ENCODE measurements around the gene ABI3BP.

ABI3BP gene

DNA sequence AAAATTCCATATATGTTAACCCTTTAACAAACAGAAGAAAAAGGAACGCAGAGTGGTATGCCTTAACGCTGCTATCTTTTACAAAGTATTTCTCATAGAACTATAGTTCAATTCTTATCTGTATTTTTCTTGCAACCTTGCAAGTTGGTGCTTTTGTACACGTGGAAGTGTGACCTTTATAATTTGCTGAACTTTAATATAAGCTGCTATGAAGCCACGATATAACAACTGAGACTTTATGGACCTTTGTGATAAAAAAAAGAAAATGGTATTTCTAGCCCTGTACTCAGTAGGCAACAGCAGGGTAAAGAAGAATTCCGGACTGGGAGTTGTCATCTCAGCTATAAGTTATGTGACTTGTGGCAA lies 290.3 kb downstream of the ABI3BP start:
- Histone ChIP-seq H3K4me3 (ENCODE audit: low read length) (peak overlapping the region; percentile 7; the same call in 1 of the 2 replicates), H3K27me3 (replicated peaks; ENCODE audit: insufficient read depth, low read length) (no peaks in the 10 kb centered on the region), H3K4me2 (ENCODE audit: low read depth, low read length) (peak overlapping the region; percentile 52; the same call in 1 of the 2 replicates), H3K36me3 (replicated peaks; ENCODE audit: insufficient read depth, low read length) (no peaks in the 10 kb centered on the region), H3K9me2 (replicated peaks; ENCODE audit: insufficient read depth, low read length) (no peaks in the 10 kb centered on the region), H3K27ac (ENCODE audit: low read length) (peak overlapping the region; percentile 40; the same call in 1 of the 2 replicates), H4K20me1 (ENCODE audit: insufficient read depth, low read length) (no peaks in the 10 kb centered on the region), H3K9me3 (replicated peaks; ENCODE audit: insufficient read depth, low read length) (no peaks in the 10 kb centered on the region), H2AFZ (ENCODE audit: low read length) (peak overlapping the region; percentile 7; the same call in 1 of the 2 replicates), H3K79me2 (ENCODE audit: low read length) (no peaks in the 10 kb centered on the region), H3F3A (ENCODE audit: insufficient read depth, low read length) (peaks cover 13% of the 10 kb centered on the region), H3K9ac (ENCODE audit: low read length) (no peak overlapping the region), H3K4me1 (ENCODE audit: low read length) (peaks cover 18% of the 10 kb centered on the region)
- no peak for DNase-seq
- no peak for TF ChIP-seq EZH2phosphoT487 (IDR thresholded peaks at IDR 0.05; ENCODE audit: low read length)
- TF ChIP-seq, protein P1, sequence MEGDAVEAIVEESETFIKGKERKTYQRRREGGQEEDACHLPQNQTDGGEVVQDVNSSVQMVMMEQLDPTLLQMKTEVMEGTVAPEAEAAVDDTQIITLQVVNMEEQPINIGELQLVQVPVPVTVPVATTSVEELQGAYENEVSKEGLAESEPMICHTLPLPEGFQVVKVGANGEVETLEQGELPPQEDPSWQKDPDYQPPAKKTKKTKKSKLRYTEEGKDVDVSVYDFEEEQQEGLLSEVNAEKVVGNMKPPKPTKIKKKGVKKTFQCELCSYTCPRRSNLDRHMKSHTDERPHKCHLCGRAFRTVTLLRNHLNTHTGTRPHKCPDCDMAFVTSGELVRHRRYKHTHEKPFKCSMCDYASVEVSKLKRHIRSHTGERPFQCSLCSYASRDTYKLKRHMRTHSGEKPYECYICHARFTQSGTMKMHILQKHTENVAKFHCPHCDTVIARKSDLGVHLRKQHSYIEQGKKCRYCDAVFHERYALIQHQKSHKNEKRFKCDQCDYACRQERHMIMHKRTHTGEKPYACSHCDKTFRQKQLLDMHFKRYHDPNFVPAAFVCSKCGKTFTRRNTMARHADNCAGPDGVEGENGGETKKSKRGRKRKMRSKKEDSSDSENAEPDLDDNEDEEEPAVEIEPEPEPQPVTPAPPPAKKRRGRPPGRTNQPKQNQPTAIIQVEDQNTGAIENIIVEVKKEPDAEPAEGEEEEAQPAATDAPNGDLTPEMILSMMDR (IDR thresholded peaks at IDR 0.05; ENCODE audit: low read length) = no peak
- no peak for TF ChIP-seq EZH2 (optimal IDR thresholded peaks at IDR 0.05; ENCODE audit: low read depth, low read length)

DNA sequence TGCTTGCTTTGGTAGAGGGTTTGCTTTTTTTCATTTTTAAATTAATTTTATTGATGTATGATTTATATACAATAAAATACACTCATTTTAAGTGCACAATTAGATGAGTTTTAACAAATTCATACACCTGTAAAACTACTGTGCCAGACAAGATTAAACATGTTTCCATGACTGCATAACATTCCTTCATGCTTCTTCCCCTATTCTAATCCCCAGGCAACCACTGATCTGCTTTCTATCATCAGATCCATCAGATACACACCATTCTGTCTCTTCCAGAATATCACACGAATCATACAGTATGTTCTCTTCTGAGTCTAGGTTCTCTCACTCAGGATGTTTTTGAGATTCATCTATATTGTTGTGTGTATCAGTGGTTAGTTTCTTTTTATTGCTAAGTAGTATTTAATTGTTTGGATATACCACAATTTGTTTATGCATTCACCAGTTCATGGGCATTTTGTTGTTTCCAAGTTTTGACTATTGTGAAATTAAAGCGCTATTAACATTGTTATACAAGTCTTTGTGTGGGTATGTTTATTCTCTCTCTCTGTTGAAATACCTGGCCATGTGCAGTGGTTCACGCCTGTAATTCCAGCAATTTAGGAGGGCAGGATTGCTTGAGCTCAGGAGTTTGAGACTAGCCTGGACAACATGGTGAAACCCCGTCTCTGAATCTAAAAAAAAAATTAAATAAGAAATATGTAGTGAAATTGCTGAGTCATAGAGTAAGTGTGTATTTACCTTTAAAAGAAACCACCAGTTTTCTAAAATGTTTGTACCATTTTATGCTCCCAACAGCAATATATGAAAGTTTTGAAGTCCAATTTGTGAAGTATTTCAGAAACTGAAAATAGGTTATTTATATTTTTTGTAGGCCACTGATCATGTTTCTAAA lies 290.9 kb downstream of the ABI3BP start:
- peak; percentile 44 for DNase-seq
- H3K9me2 ChIP-seq (replicated peaks; ENCODE audit: insufficient read depth, low read length) = no peaks in the 10 kb centered on the region
- H3F3A ChIP-seq (ENCODE audit: insufficient read depth, low read length) = peaks cover 10% of the 10 kb centered on the region
- peak overlapping the region; percentile 7; the same call in 1 of the 2 replicates for H3K4me3 ChIP-seq (ENCODE audit: low read length)
- H3K4me1 ChIP-seq (ENCODE audit: low read length) = peaks cover 18% of the 10 kb centered on the region
- H3K79me2 ChIP-seq (ENCODE audit: low read length) = no peaks in the 10 kb centered on the region
- peak overlapping the region; percentile 53 for H2AFZ ChIP-seq (ENCODE audit: low read length)
- H3K4me2 ChIP-seq (ENCODE audit: low read depth, low read length) = peak overlapping the region; percentile 52; the same call in 1 of the 2 replicates
- H3K36me3 ChIP-seq (replicated peaks; ENCODE audit: insufficient read depth, low read length) = no peaks in the 10 kb centered on the region
- H3K9ac ChIP-seq (ENCODE audit: low read length) = no peak overlapping the region
- no peaks in the 10 kb centered on the region for H3K27me3 ChIP-seq (replicated peaks; ENCODE audit: insufficient read depth, low read length)
- no peaks in the 10 kb centered on the region for H4K20me1 ChIP-seq (ENCODE audit: insufficient read depth, low read length)
- peak overlapping the region; percentile 40; the same call in 1 of the 2 replicates for H3K27ac ChIP-seq (ENCODE audit: low read length)
- TF ChIP-seq EZH2 (optimal IDR thresholded peaks at IDR 0.05; ENCODE audit: low read depth, low read length) (no peak), EZH2phosphoT487 (IDR thresholded peaks at IDR 0.05; ENCODE audit: low read length) (no peak)
- TF ChIP-seq, protein P1 (IDR thresholded peaks at IDR 0.05; ENCODE audit: low read length) = no peak
- H3K9me3 ChIP-seq (replicated peaks; ENCODE audit: insufficient read depth, low read length) = no peaks in the 10 kb centered on the region

DNA sequence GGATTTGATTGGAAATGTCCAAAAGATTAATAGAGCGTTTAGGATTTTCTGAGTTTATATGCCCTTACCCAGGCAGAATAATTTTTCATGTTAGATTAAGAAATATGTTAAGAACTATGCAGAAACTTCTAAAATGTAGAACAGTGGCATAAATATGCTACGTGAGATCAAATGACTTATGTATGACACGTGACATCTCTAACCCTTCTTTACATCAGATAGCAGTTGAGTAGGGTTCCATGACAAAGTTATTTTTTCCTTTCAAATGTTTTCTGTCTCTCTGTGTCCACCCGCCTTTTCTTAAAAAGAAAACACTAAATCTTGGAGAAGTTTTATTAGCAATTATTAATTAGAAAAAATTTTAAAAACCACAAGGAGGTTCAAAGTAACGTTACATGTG lies 292.5 kb downstream of the ABI3BP start:
- Histone ChIP-seq H3K4me3 (ENCODE audit: low read length) (no peak overlapping the region), H3K9me3 (replicated peaks; ENCODE audit: insufficient read depth, low read length) (no peaks in the 10 kb centered on the region), H3K36me3 (replicated peaks; ENCODE audit: insufficient read depth, low read length) (no peaks in the 10 kb centered on the region), H3K27ac (ENCODE audit: low read length) (no peak overlapping the region), H3K27me3 (replicated peaks; ENCODE audit: insufficient read depth, low read length) (no peaks in the 10 kb centered on the region), H2AFZ (ENCODE audit: low read length) (no peak overlapping the region), H3K79me2 (ENCODE audit: low read length) (no peaks in the 10 kb centered on the region), H3F3A (ENCODE audit: insufficient read depth, low read length) (peaks cover 10% of the 10 kb centered on the region), H3K9me2 (replicated peaks; ENCODE audit: insufficient read depth, low read length) (no peaks in the 10 kb centered on the region), H3K4me1 (ENCODE audit: low read length) (peaks cover 18% of the 10 kb centered on the region), H4K20me1 (ENCODE audit: insufficient read depth, low read length) (no peaks in the 10 kb centered on the region), H3K9ac (ENCODE audit: low read length) (no peak overlapping the region), H3K4me2 (ENCODE audit: low read depth, low read length) (no peak overlapping the region)
- DNase-seq = no peak
- TF ChIP-seq EZH2phosphoT487 (IDR thresholded peaks at IDR 0.05; ENCODE audit: low read length) (no peak), EZH2 (optimal IDR thresholded peaks at IDR 0.05; ENCODE audit: low read depth, low read length) (no peak)
- TF ChIP-seq, protein P1 (IDR thresholded peaks at IDR 0.05; ENCODE audit: low read length) = no peak

Data from MM.1S (cell line).